RWPE1 (cell line): ENCODE data around the gene ACR.

Source experiments
- CTCF ChIA-PET: fragments of 350-600 bp; sonication (Branson Sonifier 250); formaldehyde crosslinking; extraction: SDS; loops from one replicate; lab custom pipeline; 2021; lab: Yijun Ruan, JAX
- POLR2A ChIA-PET: fragments of 400-600 bp; formaldehyde crosslinking; extraction: SDS; loops from one replicate; lab custom pipeline; 2020; ENCODE audit warnings: antibody characterized with exemption; ENCODE audit not compliant: low non-redundant PET; lab: Yijun Ruan, JAX
- DNase-seq: peaks from one replicate; pipeline ENCODE4 v3.0.0; 2012; ENCODE audit warnings: low spot score
- H3K27ac ChIP-seq: fragments of 450-650 bp; 2 replicates; pipeline ENCODE4 v1.5.1; 2017
- TF ChIP-seq, protein P1 (sequence below): fragments of 450-650 bp; conservative IDR thresholded peaks from 2 replicates; pipeline ENCODE4 v1.5.1; 2017; ENCODE audit warnings: low read depth, mild to moderate bottlenecking

The ACR gene

DNA sequence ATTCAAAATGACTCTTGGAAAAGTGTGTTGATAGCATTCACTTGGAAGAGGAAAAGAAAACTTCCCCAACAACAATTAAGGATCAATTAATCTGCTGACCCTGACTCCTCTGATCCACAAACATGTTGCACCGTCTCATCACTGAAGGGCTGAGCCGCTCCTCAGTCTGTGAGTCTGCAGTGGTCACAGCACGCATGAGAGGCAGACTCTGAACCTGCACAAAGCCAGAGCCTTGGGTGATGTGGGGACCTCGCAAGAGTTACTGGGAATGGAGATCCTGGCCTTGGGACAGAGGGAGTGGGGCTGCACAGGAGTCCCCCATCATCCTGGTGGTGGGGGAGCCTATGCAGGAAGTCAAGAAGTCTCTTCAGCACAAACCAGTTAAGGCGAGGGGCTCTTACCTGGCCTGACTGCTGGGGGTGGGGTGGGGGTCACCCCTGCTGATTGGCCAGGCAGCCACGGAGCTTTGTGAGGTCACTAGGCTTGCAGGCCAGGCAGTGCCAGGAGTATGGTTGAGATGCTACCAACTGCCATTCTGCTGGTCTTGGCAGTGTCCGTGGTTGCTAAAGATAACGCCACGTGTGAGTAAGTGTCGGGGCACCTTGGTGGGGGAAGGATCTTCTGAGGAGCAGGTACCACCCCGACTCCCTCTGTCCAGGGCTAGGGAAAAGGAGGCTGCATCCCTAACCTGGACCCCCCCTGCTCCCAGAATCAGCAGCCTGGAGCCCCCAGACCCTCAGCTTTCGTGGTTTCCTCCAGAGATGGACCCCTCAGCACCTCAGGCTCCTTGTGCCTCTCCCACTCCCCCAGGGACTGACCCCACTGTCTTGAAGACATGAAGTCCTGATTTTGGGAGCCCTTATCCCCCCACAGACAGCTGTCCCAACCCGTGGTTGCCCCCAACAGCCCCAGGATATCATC, at the start of gene ACR:
ACR (plus strand) TSS at position 477 of the 921 bp plus-strand sequence; CDS start at position 509, 32 bp downstream.
- H3K27ac ChIP-seq: no peak within 1 kb of the TSS
- CTCF ChIA-PET: no interaction called here
- TF ChIP-seq, protein P1, sequence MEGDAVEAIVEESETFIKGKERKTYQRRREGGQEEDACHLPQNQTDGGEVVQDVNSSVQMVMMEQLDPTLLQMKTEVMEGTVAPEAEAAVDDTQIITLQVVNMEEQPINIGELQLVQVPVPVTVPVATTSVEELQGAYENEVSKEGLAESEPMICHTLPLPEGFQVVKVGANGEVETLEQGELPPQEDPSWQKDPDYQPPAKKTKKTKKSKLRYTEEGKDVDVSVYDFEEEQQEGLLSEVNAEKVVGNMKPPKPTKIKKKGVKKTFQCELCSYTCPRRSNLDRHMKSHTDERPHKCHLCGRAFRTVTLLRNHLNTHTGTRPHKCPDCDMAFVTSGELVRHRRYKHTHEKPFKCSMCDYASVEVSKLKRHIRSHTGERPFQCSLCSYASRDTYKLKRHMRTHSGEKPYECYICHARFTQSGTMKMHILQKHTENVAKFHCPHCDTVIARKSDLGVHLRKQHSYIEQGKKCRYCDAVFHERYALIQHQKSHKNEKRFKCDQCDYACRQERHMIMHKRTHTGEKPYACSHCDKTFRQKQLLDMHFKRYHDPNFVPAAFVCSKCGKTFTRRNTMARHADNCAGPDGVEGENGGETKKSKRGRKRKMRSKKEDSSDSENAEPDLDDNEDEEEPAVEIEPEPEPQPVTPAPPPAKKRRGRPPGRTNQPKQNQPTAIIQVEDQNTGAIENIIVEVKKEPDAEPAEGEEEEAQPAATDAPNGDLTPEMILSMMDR: no peak
- no peak for DNase-seq
- POLR2A ChIA-PET: no interaction called here

DNA sequence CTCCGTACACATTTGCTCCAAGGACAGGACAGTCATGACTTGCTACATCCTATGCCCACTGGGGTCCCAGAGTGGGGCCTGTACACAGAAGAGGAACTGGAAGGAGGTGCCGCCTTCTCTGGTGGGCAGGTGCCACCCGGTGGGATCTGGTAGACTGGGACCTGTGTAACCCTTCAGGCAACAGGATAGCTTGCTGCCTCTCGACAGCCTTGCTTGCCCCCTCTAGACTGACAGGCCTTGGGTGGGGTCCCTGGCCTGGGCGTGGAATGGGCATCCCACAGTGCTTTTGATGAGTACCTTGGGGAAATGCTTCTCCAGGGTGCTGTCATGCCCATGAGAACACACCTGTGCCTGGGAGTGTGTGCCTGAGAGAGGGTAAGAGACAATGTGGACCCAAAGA, 49.6 kb upstream of the ACR start:
- DNase-seq: no peak
- CTCF ChIA-PET: interaction anchor here (0.6 kb wide), 1 partner anchor 674 kb away, joined by 3 read pairs; no protein-coding TSS in a partner anchor
- no peak overlapping the region for H3K27ac ChIP-seq
- POLR2A ChIA-PET: no interaction called here
- TF ChIP-seq, protein P1: no peak

DNA sequence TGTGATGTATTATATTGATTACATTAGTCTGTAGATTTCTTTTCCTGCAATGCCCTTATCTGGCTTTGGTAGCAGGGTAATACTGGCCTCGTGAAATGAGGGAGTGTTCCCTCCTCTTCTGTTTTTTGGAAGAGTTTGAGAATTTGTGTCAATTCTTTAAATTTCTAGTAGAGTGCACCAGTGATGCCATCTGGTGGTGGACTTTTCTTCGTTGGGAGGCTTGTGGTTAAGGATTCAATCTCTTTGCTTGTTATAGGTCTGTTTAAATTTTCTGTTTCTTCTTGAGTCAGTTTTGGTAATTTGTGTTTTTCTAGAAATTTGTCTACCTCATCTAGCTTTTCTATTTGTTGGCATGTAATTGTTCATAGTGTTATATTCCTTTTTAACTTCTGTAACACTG, 46.5 kb upstream of the ACR start:
- TF ChIP-seq, protein P1: peak; percentile 77
- no peak for DNase-seq
- POLR2A ChIA-PET: no interaction called here
- H3K27ac ChIP-seq: no peak overlapping the region
- CTCF ChIA-PET: interaction anchor here (0.6 to 0.9 kb wide), 4 partner anchors 53 to 72 kb away, joined by 3 to 6 read pairs (median 3); partner anchors contain the start of gene ARSA

DNA sequence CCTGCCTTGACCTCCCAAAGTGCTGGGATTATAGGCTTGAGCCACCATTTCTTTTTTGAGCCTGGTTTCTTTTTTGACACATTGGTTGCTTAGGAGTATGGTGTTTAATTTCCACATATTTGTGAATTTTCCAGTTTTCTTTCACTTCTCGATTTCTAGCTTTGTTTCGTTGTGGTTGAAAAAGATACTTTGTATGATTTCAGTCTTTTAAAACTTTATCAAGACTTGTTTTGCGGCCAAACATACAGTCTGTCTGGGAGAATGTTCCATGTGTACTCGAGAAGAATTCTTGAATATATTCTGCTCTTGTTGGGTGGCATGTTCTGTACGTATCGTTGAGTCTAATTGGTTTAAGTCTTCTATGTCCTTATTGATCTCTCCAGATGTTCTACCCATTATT, 44.5 kb upstream of the ACR start:
- CTCF ChIA-PET: no interaction called here

DNA sequence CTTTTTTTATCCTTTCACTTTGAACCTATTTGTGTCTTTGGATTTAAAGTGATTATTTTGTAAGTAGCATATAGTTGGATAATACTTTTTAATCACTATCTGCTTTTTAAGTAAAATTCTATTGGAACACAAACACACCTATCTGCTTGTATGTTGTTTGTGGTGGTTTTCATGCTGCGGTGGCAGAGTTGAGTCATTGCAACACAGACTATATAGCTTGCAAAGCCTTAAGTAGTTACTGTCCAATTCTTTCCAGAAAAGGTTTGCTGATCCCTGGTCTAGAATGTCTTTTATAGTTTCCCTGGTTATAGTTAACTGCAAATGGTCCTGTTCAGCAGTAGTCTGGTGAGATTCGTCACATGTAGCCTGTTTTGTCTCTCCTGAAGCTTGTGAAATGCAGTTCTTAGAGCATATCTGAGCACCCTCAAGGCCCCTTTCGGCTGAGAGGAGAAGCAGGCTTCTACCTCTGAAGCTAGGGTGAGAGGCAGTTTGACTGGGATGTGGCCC, 43.9 kb upstream of the ACR start:
- no peak for DNase-seq
- no peak overlapping the region for H3K27ac ChIP-seq
- ChIA-PET POLR2A (no interaction called here), CTCF (no interaction called here)
- TF ChIP-seq, protein P1: no peak

More for the DNA sequence above, 44.5 kb upstream of the ACR start:
- DNase-seq: no peak
- POLR2A ChIA-PET: no interaction called here
- TF ChIP-seq, protein P1: no peak
- H3K27ac ChIP-seq: no peak overlapping the region

DNA sequence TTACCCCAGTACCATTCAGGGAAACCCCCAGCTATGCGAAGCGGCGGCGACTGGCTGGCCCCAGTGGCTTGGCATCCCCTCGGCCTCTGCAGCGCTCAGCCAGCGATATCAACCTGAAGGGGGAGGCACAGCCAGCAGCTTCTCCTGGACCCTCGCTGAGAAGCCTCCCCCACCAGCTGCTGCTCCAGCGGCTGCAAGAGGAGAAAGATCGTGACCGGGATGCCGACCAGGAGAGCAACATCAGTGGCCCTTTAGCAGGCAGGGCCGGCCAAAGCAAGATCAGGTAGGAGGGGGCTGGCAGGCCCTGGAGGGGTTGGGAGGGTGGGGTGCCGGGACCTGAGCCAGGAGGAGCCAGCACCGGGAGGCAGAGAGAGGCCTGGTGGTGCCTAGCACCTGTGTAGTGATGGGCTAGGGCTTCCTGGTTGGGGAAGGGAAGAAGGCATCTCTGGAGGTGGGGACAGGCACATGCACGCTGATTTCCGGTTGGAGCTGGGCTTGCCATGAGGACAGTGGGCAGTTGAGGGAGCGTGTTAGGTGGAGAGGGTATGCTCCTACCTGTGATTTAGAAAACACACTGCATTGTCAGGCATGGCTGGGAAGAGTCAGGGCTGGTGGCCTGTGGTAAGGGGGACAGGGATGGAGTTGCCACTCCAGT, 43.1 kb upstream of the ACR start:
- ChIA-PET CTCF (no interaction called here), POLR2A (no interaction called here)
- no peak for DNase-seq
- H3K27ac ChIP-seq: no peak overlapping the region
- TF ChIP-seq, protein P1: no peak
